ENCODE data around the gene TFF3. TPM values are rescaled to one million over a fixed set of nuclear protein-coding genes. Genes with fewer than 3 reads are reported as not detected.

The TFF3 gene
- total RNA-seq, 4 donors from 2014 or later, result 3.6 to 16.8 (median 8.7) TPM

DNA sequence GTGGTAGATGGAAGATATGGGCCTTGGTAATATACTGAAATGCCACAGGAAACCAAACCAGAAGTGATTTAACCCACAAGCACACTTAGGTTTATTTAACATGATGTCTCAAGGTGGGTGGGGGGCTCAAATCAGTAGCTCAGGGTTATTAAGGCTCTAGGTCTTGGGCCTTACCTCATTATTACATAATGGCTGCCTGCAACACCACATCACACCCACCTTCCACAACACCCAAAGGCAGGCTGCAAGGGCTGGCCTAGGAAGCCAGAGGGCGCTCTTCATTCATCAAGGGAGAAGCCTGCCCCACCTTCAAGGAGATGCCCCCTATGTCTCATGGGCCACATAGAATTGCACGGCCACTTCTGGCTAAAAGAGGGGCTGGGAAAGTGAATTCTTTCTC is 45.1 kb upstream of the TFF3 start:
- intact Hi-C loops (cut with DNase I; ENCODE audit: low total_unique reads), result no loop called here
- DNase-seq (ENCODE audit: low spot score in 2 of 2), result no peak
- no peak overlapping the region for H3K4me3 ChIP-seq (ENCODE audit: low read depth, poor library complexity, severe bottlenecking)
- WGBS, 2 donors, result 71 to 78% methylated on average over 2 of the region's 2 CpGs
- no peak for TF ChIP-seq POLR2A (IDR thresholded peaks at IDR 0.05)
- TF ChIP-seq, protein P1, sequence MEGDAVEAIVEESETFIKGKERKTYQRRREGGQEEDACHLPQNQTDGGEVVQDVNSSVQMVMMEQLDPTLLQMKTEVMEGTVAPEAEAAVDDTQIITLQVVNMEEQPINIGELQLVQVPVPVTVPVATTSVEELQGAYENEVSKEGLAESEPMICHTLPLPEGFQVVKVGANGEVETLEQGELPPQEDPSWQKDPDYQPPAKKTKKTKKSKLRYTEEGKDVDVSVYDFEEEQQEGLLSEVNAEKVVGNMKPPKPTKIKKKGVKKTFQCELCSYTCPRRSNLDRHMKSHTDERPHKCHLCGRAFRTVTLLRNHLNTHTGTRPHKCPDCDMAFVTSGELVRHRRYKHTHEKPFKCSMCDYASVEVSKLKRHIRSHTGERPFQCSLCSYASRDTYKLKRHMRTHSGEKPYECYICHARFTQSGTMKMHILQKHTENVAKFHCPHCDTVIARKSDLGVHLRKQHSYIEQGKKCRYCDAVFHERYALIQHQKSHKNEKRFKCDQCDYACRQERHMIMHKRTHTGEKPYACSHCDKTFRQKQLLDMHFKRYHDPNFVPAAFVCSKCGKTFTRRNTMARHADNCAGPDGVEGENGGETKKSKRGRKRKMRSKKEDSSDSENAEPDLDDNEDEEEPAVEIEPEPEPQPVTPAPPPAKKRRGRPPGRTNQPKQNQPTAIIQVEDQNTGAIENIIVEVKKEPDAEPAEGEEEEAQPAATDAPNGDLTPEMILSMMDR (IDR thresholded peaks at IDR 0.05), result no peak

DNA sequence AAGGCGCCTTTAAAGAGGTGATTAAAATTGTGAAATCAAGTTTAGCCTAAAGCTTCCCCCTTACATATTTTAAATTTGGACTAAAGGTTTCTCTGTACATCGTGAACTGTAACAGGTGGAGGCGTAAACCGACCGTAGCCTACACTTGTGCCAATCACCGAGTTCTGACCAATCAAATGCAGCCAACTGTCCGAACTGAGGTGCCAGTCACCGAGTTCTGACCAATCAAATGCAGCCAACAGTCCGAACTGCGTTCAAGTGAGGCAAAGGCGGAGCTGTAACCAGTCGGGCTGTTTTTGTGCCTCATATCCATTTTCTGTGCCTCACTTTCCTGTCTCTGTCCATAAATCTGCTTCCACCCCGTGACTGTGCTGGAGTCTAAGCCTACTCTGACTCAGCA is 43.7 kb upstream of the TFF3 start:
- H3K4me3 ChIP-seq (ENCODE audit: low read depth, poor library complexity, severe bottlenecking), result no peak overlapping the region
- intact Hi-C loops (cut with DNase I; ENCODE audit: low total_unique reads), result no loop called here
- DNase-seq (ENCODE audit: low spot score in 2 of 2), result no peak
- 87 to 88% methylated on average over 13 of the region's 13 CpGs for WGBS, 2 donors
- TF ChIP-seq POLR2A (IDR thresholded peaks at IDR 0.05), result no peak
- TF ChIP-seq, protein P1 (IDR thresholded peaks at IDR 0.05), result no peak

DNA sequence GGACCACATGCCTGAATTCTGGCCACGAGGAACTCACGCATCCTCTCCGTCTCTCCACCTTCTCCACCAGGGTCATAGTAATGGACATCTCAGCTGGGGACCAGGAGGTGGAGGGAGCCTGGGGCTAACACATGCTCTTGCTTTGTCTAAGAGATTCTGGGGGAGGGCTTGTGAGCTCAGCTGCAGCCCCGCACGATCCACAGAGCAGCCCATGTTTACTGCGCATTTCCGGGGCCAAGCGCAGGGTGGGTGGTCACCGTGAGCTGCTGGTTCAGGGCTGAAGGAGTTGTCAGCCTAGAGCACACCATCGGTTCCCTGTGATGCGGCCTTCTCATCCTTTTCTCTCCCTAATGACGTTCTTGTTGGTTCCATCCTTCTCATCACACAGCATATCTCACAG is 43.1 kb upstream of the TFF3 start:
- 90 to 94% methylated on average over 12 of the region's 12 CpGs for WGBS, 2 donors
- intact Hi-C loops (cut with DNase I; ENCODE audit: low total_unique reads), result no loop called here
- no peak for TF ChIP-seq POLR2A (IDR thresholded peaks at IDR 0.05)
- TF ChIP-seq, protein P1 (IDR thresholded peaks at IDR 0.05), result no peak
- no peak overlapping the region for H3K4me3 ChIP-seq (ENCODE audit: low read depth, poor library complexity, severe bottlenecking)
- DNase-seq (ENCODE audit: low spot score in 2 of 2), result no peak

DNA sequence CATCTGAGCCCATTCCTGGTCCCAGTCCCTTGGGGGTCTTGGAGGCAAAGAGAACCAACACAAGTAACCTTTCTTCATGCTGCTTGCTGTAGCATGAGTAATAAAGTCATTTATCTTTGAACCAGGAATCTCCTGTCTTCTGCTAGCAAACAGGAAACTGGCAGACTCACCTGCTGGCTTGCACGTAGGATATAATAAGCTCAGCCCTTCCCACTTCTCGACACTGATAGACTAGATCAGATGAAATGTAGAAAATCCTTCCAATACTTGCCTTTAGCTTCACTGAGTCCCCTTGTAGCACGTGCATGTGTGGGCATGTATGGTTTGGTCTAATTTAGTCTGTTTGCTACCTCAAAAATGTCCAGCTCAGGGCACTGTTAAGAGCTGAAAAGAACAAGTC is 42.1 kb upstream of the TFF3 start:
- no peak for TF ChIP-seq POLR2A (IDR thresholded peaks at IDR 0.05)
- WGBS, 2 donors, result 56 to 57% methylated on average over 3 of the region's 3 CpGs
- H3K4me3 ChIP-seq (ENCODE audit: low read depth, poor library complexity, severe bottlenecking), result no peak overlapping the region
- intact Hi-C loops (cut with DNase I; ENCODE audit: low total_unique reads), result no loop called here
- no peak for DNase-seq (ENCODE audit: low spot score in 2 of 2)

DNA sequence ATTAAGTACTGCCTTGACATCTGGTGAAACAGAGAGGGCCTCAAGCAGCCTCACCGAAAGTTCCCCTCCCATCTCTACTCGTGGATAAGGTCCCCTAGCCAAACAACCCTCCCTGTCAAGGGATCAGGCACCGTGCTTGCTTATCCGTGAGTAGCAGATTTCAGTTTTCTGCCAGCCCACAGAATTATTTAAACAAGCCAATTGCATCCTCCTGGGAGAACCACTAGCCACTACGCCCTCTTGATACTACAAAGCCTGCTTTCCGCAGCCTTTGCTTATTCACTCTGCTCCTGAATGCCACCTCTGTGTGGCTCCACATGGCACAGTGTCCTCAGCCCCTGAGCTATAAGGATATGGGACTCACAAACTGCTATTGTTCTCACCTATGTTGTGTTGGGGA is 41.4 kb upstream of the TFF3 start:
- TF ChIP-seq, protein P1 (IDR thresholded peaks at IDR 0.05), result no peak
- TF ChIP-seq POLR2A (IDR thresholded peaks at IDR 0.05), result no peak
- WGBS, 2 donors, result 61 to 88% methylated on average over 6 of the region's 6 CpGs
- no peak overlapping the region for H3K4me3 ChIP-seq (ENCODE audit: low read depth, poor library complexity, severe bottlenecking)
- DNase-seq (ENCODE audit: low spot score in 2 of 2), result no peak
- intact Hi-C loops (cut with DNase I; ENCODE audit: low total_unique reads), result no loop called here

DNA sequence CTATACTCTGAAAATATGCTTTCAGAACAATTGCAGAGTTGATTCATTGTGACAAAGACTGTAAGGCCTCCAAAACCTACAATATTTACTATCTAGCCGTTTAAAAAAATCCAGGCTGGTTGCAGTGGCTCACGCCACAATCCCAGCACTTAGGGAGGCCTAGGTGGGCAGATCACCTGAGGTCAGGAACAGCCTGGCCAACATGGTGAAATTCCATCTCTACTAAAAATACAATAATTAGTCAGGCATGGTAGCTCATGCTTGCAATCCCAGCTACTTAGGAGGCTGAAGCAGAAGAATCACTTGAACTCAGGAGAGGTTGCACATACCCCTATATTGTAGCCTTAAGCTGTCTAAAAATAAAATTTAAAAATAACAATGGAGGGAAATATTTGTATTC is 40.8 kb upstream of the TFF3 start:
- DNase-seq (ENCODE audit: low spot score in 2 of 2), result no peak
- intact Hi-C loops (cut with DNase I; ENCODE audit: low total_unique reads), result no loop called here
- no peak for TF ChIP-seq POLR2A (IDR thresholded peaks at IDR 0.05)
- TF ChIP-seq, protein P1 (IDR thresholded peaks at IDR 0.05), result no peak
- WGBS, 2 donors, result 85 to 94% methylated on average over 2 of the region's 2 CpGs
- no peak overlapping the region for H3K4me3 ChIP-seq (ENCODE audit: low read depth, poor library complexity, severe bottlenecking)

All from lower leg skin (tissue), 4 donors.